HepG2 (cell line): Measurements from ENCODE around the gene SIRT1. TPM values are rescaled to one million over a fixed set of nuclear protein-coding genes. Genes with fewer than 3 reads are reported as not detected.

ENCODE experiments used
- BCL6 ChIP-seq: IDR thresholded peaks from 2 replicates; pipeline ENCODE4 v1.6.1; 2016; ENCODE audit warnings: missing genetic modification reagents, missing compliant biosample characterization
- FOXA1 ChIP-seq, 2 experiments: fragments of 450-650 bp in 1 of 2; sonication (generic) in 1 of 2; formaldehyde crosslinking in 1 of 2; IDR thresholded peaks; 2 replicates each; pipeline versions ENCODE4 v1.4.0 to v1.6.1; 2016 to 2020; ENCODE audit warnings: missing genetic modification reagents in 1 of 2
- HDAC1 ChIP-seq: sonication (generic); formaldehyde crosslinking; IDR thresholded peaks from 2 replicates; pipeline ENCODE4 v1.5.1; 2020; ENCODE audit warnings: mild to moderate bottlenecking, missing genetic modification reagents
- IRF1 ChIP-seq: sonication (generic); formaldehyde crosslinking; IDR thresholded peaks from 2 replicates; pipeline ENCODE4 v1.4.0; 2020; ENCODE audit warnings: low read depth, mild to moderate bottlenecking, missing genetic modification reagents
- JUN ChIP-seq: sonication (generic); formaldehyde crosslinking; IDR thresholded peaks from 2 replicates; pipeline ENCODE4 v1.4.0; 2020; ENCODE audit warnings: mild to moderate bottlenecking, missing genetic modification reagents
- MXD1 ChIP-seq: sonication (generic); formaldehyde crosslinking; IDR thresholded peaks from 2 replicates; pipeline ENCODE4 v1.4.0; 2020; ENCODE audit warnings: mild to moderate bottlenecking, missing genetic modification reagents
- NBN ChIP-seq: fragments of 450-650 bp; conservative IDR thresholded peaks from 2 replicates; pipeline ENCODE4 v1.6.1; 2017
- NCOA2 ChIP-seq: sonication (generic); formaldehyde crosslinking; IDR thresholded peaks from 2 replicates; pipeline ENCODE4 v1.8.0; 2022; ENCODE audit warnings: inconsistent platforms
- NFKB2 ChIP-seq: sonication (generic); formaldehyde crosslinking; IDR thresholded peaks from 2 replicates; pipeline ENCODE4 v1.4.0; 2020; ENCODE audit warnings: missing genetic modification reagents, borderline replicate concordance
- NR2F6 ChIP-seq, 2 experiments: IDR thresholded peaks; 2 replicates each; pipeline ENCODE4 v1.6.1; 2016; ENCODE audit warnings: antibody characterized with exemption in 1 of 2, mild to moderate bottlenecking in 1 of 2
- ONECUT2 ChIP-seq: sonication (generic); formaldehyde crosslinking; IDR thresholded peaks from 2 replicates; pipeline ENCODE4 v1.4.0; 2020; ENCODE audit warnings: missing genetic modification reagents
- SAP130 ChIP-seq: IDR thresholded peaks from 2 replicates; pipeline ENCODE4 v1.6.1; 2016; ENCODE audit warnings: low read depth
- U2AF2 ChIP-seq: fragments of 200-400 bp; formaldehyde crosslinking; IDR thresholded peaks from 2 replicates; pipeline ENCODE4 v1.6.1; 2017; ENCODE audit warnings: low read depth, mild to moderate bottlenecking, low read length
- ZBTB7B ChIP-seq: sonication (generic); formaldehyde crosslinking; IDR thresholded peaks from 2 replicates; pipeline ENCODE4 v1.4.0; 2020; ENCODE audit warnings: missing genetic modification reagents
- ZMYM2 ChIP-seq: sonication (generic); formaldehyde crosslinking; IDR thresholded peaks from 2 replicates; pipeline ENCODE4 v1.8.0; 2022; ENCODE audit warnings: mild to moderate bottlenecking, missing genetic modification reagents
- ZNF136 ChIP-seq: sonication (generic); formaldehyde crosslinking; IDR thresholded peaks from 2 replicates; pipeline ENCODE4 v1.8.1; 2022; ENCODE audit warnings: low read depth, mild to moderate bottlenecking, moderate library complexity, missing genetic modification reagents
- ZNF263 ChIP-seq: sonication (generic); formaldehyde crosslinking; IDR thresholded peaks from 2 replicates; pipeline ENCODE4 v1.4.0; 2020; ENCODE audit warnings: missing genetic modification reagents
- ZNF274 ChIP-seq: sonication (generic); formaldehyde crosslinking; IDR thresholded peaks from 2 replicates; pipeline ENCODE4 v1.5.1; 2020; ENCODE audit warnings: mild to moderate bottlenecking, missing genetic modification reagents
- ZNF331 ChIP-seq: sonication (generic); formaldehyde crosslinking; IDR thresholded peaks from 2 replicates; pipeline ENCODE4 v1.4.0; 2020; ENCODE audit warnings: missing genetic modification reagents
- ZNF333 ChIP-seq: sonication (generic); formaldehyde crosslinking; IDR thresholded peaks from 2 replicates; pipeline ENCODE4 v1.4.0; 2020; ENCODE audit warnings: mild to moderate bottlenecking, missing genetic modification reagents, borderline replicate concordance
- ZNF660 ChIP-seq: sonication (generic); formaldehyde crosslinking; IDR thresholded peaks from 2 replicates; pipeline ENCODE4 v1.5.1; 2020; ENCODE audit warnings: mild to moderate bottlenecking, low read depth, missing genetic modification reagents, borderline replicate concordance
- ZNF724P ChIP-seq: sonication (generic); formaldehyde crosslinking; IDR thresholded peaks from 2 replicates; pipeline ENCODE4 v1.8.0; 2022; ENCODE audit warnings: missing genetic modification reagents, borderline replicate concordance
- ZNF766 ChIP-seq: sonication (generic); formaldehyde crosslinking; IDR thresholded peaks from 2 replicates; pipeline ENCODE4 v1.5.0; 2020; ENCODE audit warnings: missing genetic modification reagents, borderline replicate concordance
- ZNF773 ChIP-seq: sonication (generic); formaldehyde crosslinking; IDR thresholded peaks from 2 replicates; pipeline ENCODE4 v1.4.0; 2020; ENCODE audit warnings: missing genetic modification reagents, borderline replicate concordance
- ZNF891 ChIP-seq: sonication (generic); formaldehyde crosslinking; IDR thresholded peaks from 2 replicates; pipeline ENCODE4 v1.5.0; 2020; ENCODE audit warnings: mild to moderate bottlenecking, missing genetic modification reagents
- polyA plus RNA-seq, 8 experiments: library from polyadenylated mRNA; depleted of rRNA in 3 of 8; stranded (reverse) in 7 of 8; unstranded in 1 of 8; fragments of >200 nt; fragmentation: Illumina TruSeq in 4 of 8; extraction: Trizol in 4 of 8; gene quantifications; 2 replicates each; pipeline versions ENCODE4 v1.2.1 to v1.2.3, GENCODE V29; 2011 to 2016; ENCODE audit warnings: low read depth in 4 of 8, missing spikeins in 1 of 8, mixed read lengths in 1 of 8; ENCODE audit not compliant: insufficient read depth in 1 of 8
- total RNA-seq, 5 experiments: library from RNA; depleted of rRNA; stranded (reverse); fragments of >200 nt; fragmentation: Illumina TruSeq; extraction: Trizol; gene quantifications; 2 replicates each; pipeline ENCODE4 v1.2.3, GENCODE V29; 2016; ENCODE audit warnings: low read depth in 1 of 5
- TF ChIP-seq, protein P1 (sequence below): sonication (generic); formaldehyde crosslinking; IDR thresholded peaks from 2 replicates; pipeline ENCODE4 v1.5.0; 2020; ENCODE audit warnings: mild to moderate bottlenecking, missing genetic modification reagents
- TF ChIP-seq, protein P2 (sequence below): sonication (generic); formaldehyde crosslinking; IDR thresholded peaks from 2 replicates; pipeline ENCODE4 v1.8.0; 2022; ENCODE audit warnings: low read depth, missing genetic modification reagents

The SIRT1 gene
- total and polyA plus RNA-seq, 2 of the 13 experiments (the other 11 are each of a cell fraction or from before 2014, with no cell fraction given), result 9.4 to 10.2 TPM

DNA sequence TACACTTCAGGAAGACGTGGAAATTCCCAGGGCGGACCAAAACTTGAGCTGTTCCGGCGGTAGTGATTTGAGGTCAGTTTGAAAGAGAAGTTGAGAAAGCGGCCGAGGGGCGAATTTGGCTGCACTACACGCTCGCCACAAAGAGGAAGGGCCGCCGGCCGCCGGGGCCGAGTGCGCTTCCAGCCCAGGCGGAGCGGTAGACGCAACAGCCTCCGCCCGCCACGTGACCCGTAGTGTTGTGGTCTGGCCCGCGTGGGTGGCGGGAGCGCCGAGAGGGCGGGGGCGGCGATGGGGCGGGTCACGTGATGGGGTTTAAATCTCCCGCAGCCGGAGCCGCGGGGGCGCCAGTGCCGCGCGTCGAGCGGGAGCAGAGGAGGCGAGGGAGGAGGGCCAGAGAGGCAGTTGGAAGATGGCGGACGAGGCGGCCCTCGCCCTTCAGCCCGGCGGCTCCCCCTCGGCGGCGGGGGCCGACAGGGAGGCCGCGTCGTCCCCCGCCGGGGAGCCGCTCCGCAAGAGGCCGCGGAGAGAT, at the start of gene SIRT1 (continued):
- TF ChIP-seq, protein P1, sequence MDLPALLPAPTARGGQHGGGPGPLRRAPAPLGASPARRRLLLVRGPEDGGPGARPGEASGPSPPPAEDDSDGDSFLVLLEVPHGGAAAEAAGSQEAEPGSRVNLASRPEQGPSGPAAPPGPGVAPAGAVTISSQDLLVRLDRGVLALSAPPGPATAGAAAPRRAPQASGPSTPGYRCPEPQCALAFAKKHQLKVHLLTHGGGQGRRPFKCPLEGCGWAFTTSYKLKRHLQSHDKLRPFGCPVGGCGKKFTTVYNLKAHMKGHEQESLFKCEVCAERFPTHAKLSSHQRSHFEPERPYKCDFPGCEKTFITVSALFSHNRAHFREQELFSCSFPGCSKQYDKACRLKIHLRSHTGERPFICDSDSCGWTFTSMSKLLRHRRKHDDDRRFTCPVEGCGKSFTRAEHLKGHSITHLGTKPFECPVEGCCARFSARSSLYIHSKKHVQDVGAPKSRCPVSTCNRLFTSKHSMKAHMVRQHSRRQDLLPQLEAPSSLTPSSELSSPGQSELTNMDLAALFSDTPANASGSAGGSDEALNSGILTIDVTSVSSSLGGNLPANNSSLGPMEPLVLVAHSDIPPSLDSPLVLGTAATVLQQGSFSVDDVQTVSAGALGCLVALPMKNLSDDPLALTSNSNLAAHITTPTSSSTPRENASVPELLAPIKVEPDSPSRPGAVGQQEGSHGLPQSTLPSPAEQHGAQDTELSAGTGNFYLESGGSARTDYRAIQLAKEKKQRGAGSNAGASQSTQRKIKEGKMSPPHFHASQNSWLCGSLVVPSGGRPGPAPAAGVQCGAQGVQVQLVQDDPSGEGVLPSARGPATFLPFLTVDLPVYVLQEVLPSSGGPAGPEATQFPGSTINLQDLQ (CRISPR knock-in tag), result no peak
- peak; percentile 94 for TF ChIP-seq SAP130 (CRISPR knock-in tag)
- peak; percentile 93 for TF ChIP-seq MXD1 (CRISPR knock-in tag)
- TF ChIP-seq IRF1, result no peak
- TF ChIP-seq ZBTB7B (CRISPR knock-in tag), result peak; percentile 45; the same call in 1 of the 2 replicates
- peak; percentile 89 for TF ChIP-seq ZNF331
- no peak for TF ChIP-seq ZNF660 (CRISPR knock-in tag)
- no peak for TF ChIP-seq ZNF773 (CRISPR knock-in tag)
- peak; percentile 89 for TF ChIP-seq HDAC1 (CRISPR knock-in tag)
- TF ChIP-seq ZNF724P (CRISPR knock-in tag), result 0 out of 2 replicates have a peak, but pooled peaks have one; percentile 74
- TF ChIP-seq ZNF891 (CRISPR knock-in tag), result no peak
- TF ChIP-seq ZNF136, result peak; percentile 86
- TF ChIP-seq JUN (CRISPR knock-in tag), result no peak
- 0 out of 2 replicates have a peak, but pooled peaks have one; percentile 64 for TF ChIP-seq ZNF263 (CRISPR knock-in tag)
- no peak for TF ChIP-seq NBN
- no peak for TF ChIP-seq ONECUT2
- 0 out of 2 replicates have a peak, but pooled peaks have one; percentile 41 for TF ChIP-seq ZNF766 (CRISPR knock-in tag)
- peak; percentile 87; the same call in 1 of the 2 replicates for TF ChIP-seq ZNF274 (CRISPR knock-in tag)
- 0 out of 2 replicates have a peak, but pooled peaks have one; percentile 31 for TF ChIP-seq NCOA2 (CRISPR knock-in tag)
- TF ChIP-seq, protein P2, sequence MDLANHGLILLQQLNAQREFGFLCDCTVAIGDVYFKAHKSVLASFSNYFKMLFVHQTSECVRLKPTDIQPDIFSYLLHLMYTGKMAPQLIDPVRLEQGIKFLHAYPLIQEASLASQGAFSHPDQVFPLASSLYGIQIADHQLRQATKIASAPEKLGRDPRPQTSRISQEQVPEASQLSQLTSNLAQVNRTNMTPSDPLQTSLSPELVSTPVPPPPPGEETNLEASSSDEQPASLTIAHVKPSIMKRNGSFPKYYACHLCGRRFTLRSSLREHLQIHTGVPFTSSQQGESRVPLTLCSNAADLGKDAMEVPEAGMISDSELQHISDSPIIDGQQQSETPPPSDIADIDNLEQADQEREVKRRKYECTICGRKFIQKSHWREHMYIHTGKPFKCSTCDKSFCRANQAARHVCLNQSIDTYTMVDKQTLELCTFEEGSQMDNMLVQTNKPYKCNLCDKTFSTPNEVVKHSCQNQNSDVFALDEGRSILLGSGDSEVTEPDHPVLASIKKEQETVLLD, result peak; percentile 67
- no peak for TF ChIP-seq U2AF2
- TF ChIP-seq ZMYM2, result peak; percentile 63; the same call in 1 of the 2 replicates
- peak; percentile 87; the same call in 1 of the 2 replicates for TF ChIP-seq NFKB2
- TF ChIP-seq NR2F6 (IDR thresholded peaks at IDR 0.05), result no peak
- peak; percentile 73; the same call in 1 of the 2 replicates for TF ChIP-seq NR2F6 (CRISPR knock-in tag; IDR thresholded peaks at IDR 0.05)
- TF ChIP-seq ZNF333 (CRISPR knock-in tag), result peak; percentile 55; the same call in 1 of the 2 replicates
- TF ChIP-seq BCL6, result peak; percentile 84
- no peak for TF ChIP-seq FOXA1 (IDR thresholded peaks at IDR 0.05)
- TF ChIP-seq FOXA1 (CRISPR knock-in tag; IDR thresholded peaks at IDR 0.05), result peak; percentile 23; the same call in 1 of the 2 replicates
